HCT116 (cell line): ENCODE results near the gene CALN1. TPM values are rescaled to one million over a fixed set of nuclear protein-coding genes. Genes with fewer than 3 reads are reported as not detected.

ENCODE experiments used
- ATAC-seq: fragments of 200-7000 bp; cut with Tn5 transposase; 2 replicates; pipeline ENCODE4 v1.9.1; 2020; ENCODE audit warnings: mild to moderate bottlenecking, moderate library complexity
- BruUV-seq: library from RNA; stranded (reverse); fragments of 400-500 nt; replicated peaks from 2 replicates; lab custom pipeline; 2021; lab: Mats Ljungman, UMichigan
- CTCF ChIA-PET: fragments of 300-600 bp; sonication (Branson Sonifier 250); formaldehyde crosslinking; loops from one replicate; lab custom pipeline; 2021; ENCODE audit warnings: antibody characterized with exemption; lab: Charles Lee
- POLR2A ChIA-PET: fragments of 300-600, 350-600 bp; sonication (Branson Sonifier 250); formaldehyde crosslinking; loops from one replicate; lab custom pipeline; 2021; ENCODE audit warnings: antibody characterized with exemption; lab: Charles Lee
- RAD21 ChIA-PET, 2 experiments: fragments of 300-600 bp; sonication (Branson Sonifier 250); formaldehyde crosslinking; loops; one replicate each; lab custom pipeline; 2023; ENCODE audit warnings: low total read pairs in 2 of 2; ENCODE audit not compliant: uncharacterized antibody in 2 of 2, unreplicated experiment in 2 of 2, low non-redundant PET in 1 of 2; lab: Charles Lee
- DNase-seq: peaks from one replicate; pipeline ENCODE4 v3.0.0-alpha.2; 2010; ENCODE audit warnings: low read depth, low spot score
- H2AFZ ChIP-seq: fragments of 200-600 bp; shearing (Covaris generic), sonication (generic); 2 replicates; pipeline ENCODE4 v1.6.1; 2017; ENCODE audit warnings: low read depth, mixed run types, mixed read lengths, antibody characterized with exemption, low read length; ENCODE audit not compliant: poor library complexity, severe bottlenecking
- H3K27ac ChIP-seq: 2 replicates; pipeline ENCODE4 v1.5.1; 2012; ENCODE audit warnings: low read depth, low read length
- H3K27me3 ChIP-seq: fragments of 200-600 bp; sonication (generic); 2 replicates; pipeline ENCODE4 v1.6.1; 2016; ENCODE audit warnings: mixed run types, low read length, mixed read lengths; ENCODE audit not compliant: insufficient read depth
- H3K36me3 ChIP-seq, 2 experiments: fragments of 200-500 bp in 1 of 2; fragments of 200-600 bp in 1 of 2; sonication (Bioruptor generic) in 1 of 2; sonication (generic) in 1 of 2; 2 replicates each; pipeline versions ENCODE4 v1.5.1 to v1.6.1; 2014 to 2016; ENCODE audit warnings: low read length in 2 of 2, inconsistent platforms in 1 of 2, mixed read lengths in 1 of 2, mixed run types in 1 of 2; ENCODE audit not compliant: insufficient read depth in 2 of 2, control insufficient read depth in 1 of 2
- H3K4me1 ChIP-seq, 2 experiments: fragments of 200-600 bp in 1 of 2; sonication (generic) in 1 of 2; 2 replicates each; pipeline versions ENCODE4 v1.5.1 to v1.6.1; 2012 to 2017; ENCODE audit warnings: low read length in 2 of 2, inconsistent platforms in 1 of 2, mild to moderate bottlenecking in 1 of 2, mixed read lengths in 1 of 2, mixed run types in 1 of 2, moderate library complexity in 1 of 2; ENCODE audit not compliant: insufficient read depth in 2 of 2, control insufficient read depth in 1 of 2
- H3K4me2 ChIP-seq: fragments of 200-600 bp; sonication (generic); 2 replicates; pipeline ENCODE4 v1.6.1; 2017; ENCODE audit warnings: mixed run types, low read length, mixed read lengths
- H3K4me3 ChIP-seq, 2 experiments: fragments of 200-600 bp in 1 of 2; sonication (generic) in 1 of 2; replicated peaks in 1 of 2; 2 replicates each; pipeline ENCODE4 v1.5.1; 2011 to 2016; ENCODE audit warnings: low read length in 2 of 2, control low read depth in 1 of 2, low read depth in 1 of 2, mild to moderate bottlenecking in 1 of 2, mixed read lengths in 1 of 2, mixed run types in 1 of 2
- H3K79me2 ChIP-seq: fragments of 200-600 bp; sonication (generic); 2 replicates; pipeline ENCODE4 v1.6.1; 2017; ENCODE audit warnings: mild to moderate bottlenecking, mixed run types, low read length, moderate library complexity, mixed read lengths; ENCODE audit not compliant: insufficient read depth
- H3K9ac ChIP-seq: fragments of 200-600 bp; sonication (generic); 2 replicates; pipeline ENCODE4 v1.6.1; 2016; ENCODE audit warnings: low read length, mixed read lengths
- H3K9me2 ChIP-seq: fragments of 200-600 bp; sonication (generic), shearing (Covaris generic); 2 replicates; pipeline ENCODE4 v1.6.1; 2017; ENCODE audit warnings: mixed run types, mild to moderate bottlenecking, moderate library complexity; ENCODE audit not compliant: insufficient read depth
- H3K9me3 ChIP-seq, 2 experiments: fragments of 200-500 bp in 1 of 2; fragments of 200-600 bp in 1 of 2; sonication (Bioruptor generic) in 1 of 2; sonication (generic) in 1 of 2; 2 replicates each; pipeline ENCODE4 v1.6.1; 2014 to 2017; ENCODE audit warnings: low read length in 2 of 2, mixed read lengths in 2 of 2, inconsistent platforms in 1 of 2, low read depth in 1 of 2, mild to moderate bottlenecking in 1 of 2, mixed run types in 1 of 2, moderate library complexity in 1 of 2; ENCODE audit not compliant: control insufficient read depth in 1 of 2, insufficient read depth in 1 of 2
- H4K20me1 ChIP-seq: fragments of 200-600 bp; sonication (generic), shearing (Covaris generic); 2 replicates; pipeline ENCODE4 v1.6.1; 2017; ENCODE audit warnings: mixed run types, mild to moderate bottlenecking, moderate library complexity; ENCODE audit not compliant: insufficient read depth
- EGR1 ChIP-seq: IDR thresholded peaks from 2 replicates; pipeline ENCODE4 v1.6.1; 2012; ENCODE audit warnings: low read depth
- ELF1 ChIP-seq: IDR thresholded peaks from 2 replicates; pipeline ENCODE4 v1.6.1; 2012; ENCODE audit warnings: low read depth, borderline replicate concordance
- EZH2phosphoT487 ChIP-seq: fragments of 200-600 bp; IDR thresholded peaks from 2 replicates; pipeline ENCODE4 v1.6.1; 2018; ENCODE audit warnings: antibody characterized with exemption, borderline replicate concordance
- FOSL1 ChIP-seq: IDR thresholded peaks from 2 replicates; pipeline ENCODE4 v1.6.1; 2012; ENCODE audit warnings: low read depth
- POLR2A ChIP-seq: IDR thresholded peaks from 2 replicates; pipeline ENCODE4 v1.7.0; 2011; ENCODE audit warnings: borderline replicate concordance; ENCODE audit not compliant: insufficient read depth, insufficient read length; ENCODE audit errors: extremely low read depth
- POLR2AphosphoS5 ChIP-seq: IDR thresholded peaks from 2 replicates; pipeline ENCODE4 v1.6.1; 2011; ENCODE audit warnings: mild to moderate bottlenecking, low read depth, low read length, moderate library complexity
- RAD21 ChIP-seq: IDR thresholded peaks from 2 replicates; pipeline ENCODE4 v1.6.1; 2012; ENCODE audit warnings: low read depth, mild to moderate bottlenecking
- REST ChIP-seq: IDR thresholded peaks from 2 replicates; pipeline ENCODE4 v1.6.1; 2012; ENCODE audit warnings: low read depth
- SP1 ChIP-seq: IDR thresholded peaks from 2 replicates; pipeline ENCODE4 v1.6.1; 2012; ENCODE audit warnings: low read depth
- ZFX ChIP-seq: fragments of 450-650 bp; IDR thresholded peaks from 2 replicates; pipeline ENCODE4 v1.6.1; 2017
- intact Hi-C: fragments of 100-400 bp; cut with micrococcal nuclease; formaldehyde crosslinking; loops from 2 replicates; pipeline ENCODE4 v1.10.0; 2022
- total RNA-seq: library from RNA; stranded (reverse); gene quantifications from one replicate; pipeline ENCODE4 v1.2.1, GENCODE V29; 2021; ENCODE audit not compliant: unreplicated experiment

CALN1 gene
- total RNA-seq, 1 experiment from 2014 or later: 0.17 TPM

GRCh38 chr7:72345208-72345727 is 66.9 kb downstream of the CALN1 start:
- Histone ChIP-seq H3K27me3 (peaks cover 29% of the 10 kb centered on the region), H3K79me2 (no peaks in the 10 kb centered on the region), H3K4me1 (no peaks in the 10 kb centered on the region), H3K9me2 (no peaks in the 10 kb centered on the region), H4K20me1 (no peaks in the 10 kb centered on the region), H3K4me2 (no peak overlapping the region), H3K9ac (no peak overlapping the region), H3K4me3 (no peak overlapping the region), H3K27ac (no peak overlapping the region), H3K9me3 (no peaks in the 10 kb centered on the region), H3K36me3 (no peaks in the 10 kb centered on the region), H2AFZ (no peak overlapping the region)
- CTCF ChIA-PET: no interaction called here
- RAD21 ChIA-PET: no interaction called here
- DNase-seq (no peak), ATAC-seq (no peak)
- POLR2A ChIA-PET: no interaction called here
- intact Hi-C loops: no loop called here
- no peak for TF ChIP-seq REST
- no peak for TF ChIP-seq ZFX
- TF ChIP-seq SP1: no peak
- TF ChIP-seq POLR2AphosphoS5: no peak
- TF ChIP-seq EZH2phosphoT487: no peak
- no peak for TF ChIP-seq FOSL1
- TF ChIP-seq ELF1: no peak
- TF ChIP-seq RAD21: no peak
- TF ChIP-seq POLR2A: no peak
- no peak for TF ChIP-seq EGR1
- BruUV-seq: no TSS peak
